GM12872 (cell line): Measurements from ENCODE around the gene CAB39L.

Source experiments
- TF ChIP-seq, protein P1 (sequence below): IDR thresholded peaks from 3 replicates; pipeline ENCODE4 v1.5.1; 2011; ENCODE audit warnings: low read depth, mild to moderate bottlenecking, low read length, moderate library complexity; ENCODE audit not compliant: insufficient read depth

Gene CAB39L

GRCh38 chr13:49441312-49441711 is 2.6 kb downstream of the CAB39L start:
- TF ChIP-seq, protein P1, sequence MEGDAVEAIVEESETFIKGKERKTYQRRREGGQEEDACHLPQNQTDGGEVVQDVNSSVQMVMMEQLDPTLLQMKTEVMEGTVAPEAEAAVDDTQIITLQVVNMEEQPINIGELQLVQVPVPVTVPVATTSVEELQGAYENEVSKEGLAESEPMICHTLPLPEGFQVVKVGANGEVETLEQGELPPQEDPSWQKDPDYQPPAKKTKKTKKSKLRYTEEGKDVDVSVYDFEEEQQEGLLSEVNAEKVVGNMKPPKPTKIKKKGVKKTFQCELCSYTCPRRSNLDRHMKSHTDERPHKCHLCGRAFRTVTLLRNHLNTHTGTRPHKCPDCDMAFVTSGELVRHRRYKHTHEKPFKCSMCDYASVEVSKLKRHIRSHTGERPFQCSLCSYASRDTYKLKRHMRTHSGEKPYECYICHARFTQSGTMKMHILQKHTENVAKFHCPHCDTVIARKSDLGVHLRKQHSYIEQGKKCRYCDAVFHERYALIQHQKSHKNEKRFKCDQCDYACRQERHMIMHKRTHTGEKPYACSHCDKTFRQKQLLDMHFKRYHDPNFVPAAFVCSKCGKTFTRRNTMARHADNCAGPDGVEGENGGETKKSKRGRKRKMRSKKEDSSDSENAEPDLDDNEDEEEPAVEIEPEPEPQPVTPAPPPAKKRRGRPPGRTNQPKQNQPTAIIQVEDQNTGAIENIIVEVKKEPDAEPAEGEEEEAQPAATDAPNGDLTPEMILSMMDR = no peak

- TF ChIP-seq, protein P1 = no peak
These were observed 4.3 kb downstream of the CAB39L start for GRCh38 chr13:49439609-49440008.

- TF ChIP-seq, protein P1 = no peak
These were observed 6.2 kb downstream of the CAB39L start for GRCh38 chr13:49437705-49438104.

DNA sequence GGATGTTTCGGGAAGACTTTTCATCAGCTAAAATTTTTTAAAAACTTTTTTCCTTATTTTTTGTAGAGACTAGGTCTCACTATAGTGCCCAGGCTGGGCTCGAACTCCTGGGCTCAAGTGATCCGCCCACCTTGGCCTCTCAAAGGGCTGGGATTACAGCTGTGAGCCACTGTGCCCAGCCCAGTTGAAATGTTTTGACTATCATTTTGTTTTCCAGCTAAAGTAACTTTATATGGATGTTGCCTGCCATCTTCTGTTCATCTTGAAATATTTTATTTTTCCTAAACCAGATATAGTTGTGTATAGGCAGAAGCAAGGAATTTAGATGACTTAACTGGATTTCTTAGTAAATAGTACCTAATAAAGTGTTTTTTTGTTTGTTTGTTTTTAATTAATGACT is 7.0 kb downstream of the CAB39L start:
- TF ChIP-seq, protein P1 = no peak

DNA sequence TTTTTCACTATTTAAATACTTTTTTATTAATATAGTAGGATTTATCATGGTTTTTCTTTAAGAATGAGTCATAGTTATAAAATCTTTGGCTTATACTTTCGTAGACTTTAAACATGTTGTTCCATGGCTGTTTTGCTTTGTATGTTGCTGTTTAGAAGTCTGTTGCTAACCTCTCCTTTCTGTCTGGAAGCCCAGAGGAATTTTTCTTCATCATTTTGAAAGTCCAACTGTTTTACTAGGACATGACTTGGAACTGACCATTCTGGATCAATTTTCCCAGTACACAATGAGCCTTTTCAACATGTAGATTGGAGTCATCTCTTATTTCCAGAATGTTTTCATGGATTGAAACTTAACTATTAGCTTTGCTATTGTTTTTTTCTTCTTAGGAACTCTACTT is 7.9 kb downstream of the CAB39L start:
- TF ChIP-seq, protein P1 = no peak

DNA sequence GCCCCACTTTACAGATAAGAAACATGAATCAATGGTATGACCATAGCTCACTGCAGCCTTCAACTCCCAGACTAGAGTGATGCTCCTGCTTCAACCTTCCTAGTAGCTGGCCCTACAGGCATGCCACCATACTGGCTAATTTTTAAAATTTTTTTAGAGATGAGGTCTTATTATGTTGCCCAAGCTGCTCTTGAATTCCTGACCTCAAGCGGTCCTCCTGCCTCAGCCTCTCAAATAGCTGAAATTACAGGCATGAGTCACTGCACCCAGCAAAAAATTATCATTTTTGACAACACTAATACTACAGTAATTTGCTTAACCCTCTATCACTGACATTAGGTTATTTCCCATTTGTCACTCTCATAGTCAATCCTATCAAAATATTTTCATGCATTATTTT is 14.7 kb downstream of the CAB39L start:
- TF ChIP-seq, protein P1 = no peak

- TF ChIP-seq, protein P1 = no peak
These were observed 15.7 kb downstream of the CAB39L start for GRCh38 chr13:49428041-49428763.
